ENCODE data around the gene COL4A2.
"Not testable (repeated sequence)": the region's sequence is repeated elsewhere in the genome, so short reads cannot be mapped to it uniquely, and the experiment has no call there.

COL4A2 gene

DNA sequence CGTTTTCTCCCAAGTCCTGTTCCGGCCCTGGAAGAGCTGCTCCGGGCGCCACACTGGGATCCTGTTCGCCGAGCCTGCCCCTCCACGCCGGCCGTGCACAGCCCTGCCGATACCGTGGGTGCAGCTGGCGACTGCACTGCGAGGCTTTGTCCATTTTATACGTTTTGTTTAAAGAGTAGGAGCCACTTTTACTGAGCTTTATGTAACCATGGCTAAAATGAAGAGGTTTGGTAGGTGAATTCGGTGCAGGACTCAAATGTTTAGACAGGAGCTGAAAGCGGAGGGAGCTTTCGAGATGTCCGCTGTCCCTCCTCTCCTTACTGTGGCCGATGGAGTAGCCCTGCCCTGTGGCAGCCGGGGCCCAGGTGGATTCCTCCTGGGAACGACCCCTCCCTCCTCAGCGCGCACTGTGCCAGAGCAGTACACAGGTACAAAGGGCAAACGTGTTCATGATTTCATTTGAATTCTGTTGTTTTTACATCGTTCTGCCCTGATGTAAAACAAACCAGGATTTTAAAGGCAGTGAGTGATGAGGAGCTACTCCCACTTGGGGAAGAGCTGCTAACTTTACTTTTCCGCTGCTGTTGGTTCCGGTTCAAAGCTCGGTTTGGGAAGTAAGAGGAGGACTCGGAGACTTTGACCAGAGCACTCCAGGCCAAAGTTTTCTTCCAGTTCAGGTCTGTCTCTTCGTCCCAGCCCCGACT, 1.7 kb downstream of the COL4A2 start:
- no peak for DNase-seq

DNA sequence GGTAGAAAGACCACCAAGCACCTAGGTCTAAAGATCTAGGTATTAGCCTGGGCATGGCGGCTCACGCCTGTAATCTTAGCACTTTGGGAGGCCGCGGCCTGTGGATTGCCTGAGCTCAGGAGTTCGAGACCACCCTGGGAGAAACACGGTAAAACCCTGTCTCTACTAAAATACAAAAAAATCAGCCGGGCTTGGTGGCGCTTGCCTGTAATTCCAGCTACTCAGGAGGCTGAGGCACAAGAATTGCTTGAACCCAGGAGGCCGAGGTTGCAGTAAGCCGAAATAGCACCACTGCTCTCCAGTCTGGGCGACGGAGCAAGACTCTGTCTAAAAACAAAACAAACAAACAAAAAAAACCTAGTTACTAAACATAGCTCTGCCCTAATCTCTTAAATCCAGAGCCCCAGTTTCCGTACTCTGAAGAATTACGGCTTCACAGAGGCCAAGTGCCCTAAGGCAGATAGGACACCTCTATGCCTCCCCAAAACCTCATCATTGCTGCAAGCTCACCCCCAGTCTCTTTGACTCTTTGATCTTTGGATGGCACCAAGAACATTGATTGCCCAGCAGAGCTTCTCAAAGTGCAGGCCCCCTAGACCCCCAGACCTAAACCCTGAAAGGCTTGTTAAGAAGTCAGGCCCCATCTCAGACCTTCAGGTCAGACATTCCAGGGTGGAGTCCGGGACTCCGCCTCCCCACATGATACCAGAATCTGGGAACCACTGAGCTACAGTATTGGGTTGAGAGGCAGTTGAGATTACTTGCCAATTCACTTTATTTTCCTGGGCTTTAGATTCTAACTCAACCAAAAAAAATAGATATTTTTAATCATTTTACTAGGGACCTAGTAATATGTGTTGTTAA, 2.8 kb downstream of the COL4A2 start:
- no peak for DNase-seq

- DNase-seq = no peak
Measured at GRCh38 chr13:110310541-110311442, 3.7 kb downstream of the COL4A2 start.

DNA sequence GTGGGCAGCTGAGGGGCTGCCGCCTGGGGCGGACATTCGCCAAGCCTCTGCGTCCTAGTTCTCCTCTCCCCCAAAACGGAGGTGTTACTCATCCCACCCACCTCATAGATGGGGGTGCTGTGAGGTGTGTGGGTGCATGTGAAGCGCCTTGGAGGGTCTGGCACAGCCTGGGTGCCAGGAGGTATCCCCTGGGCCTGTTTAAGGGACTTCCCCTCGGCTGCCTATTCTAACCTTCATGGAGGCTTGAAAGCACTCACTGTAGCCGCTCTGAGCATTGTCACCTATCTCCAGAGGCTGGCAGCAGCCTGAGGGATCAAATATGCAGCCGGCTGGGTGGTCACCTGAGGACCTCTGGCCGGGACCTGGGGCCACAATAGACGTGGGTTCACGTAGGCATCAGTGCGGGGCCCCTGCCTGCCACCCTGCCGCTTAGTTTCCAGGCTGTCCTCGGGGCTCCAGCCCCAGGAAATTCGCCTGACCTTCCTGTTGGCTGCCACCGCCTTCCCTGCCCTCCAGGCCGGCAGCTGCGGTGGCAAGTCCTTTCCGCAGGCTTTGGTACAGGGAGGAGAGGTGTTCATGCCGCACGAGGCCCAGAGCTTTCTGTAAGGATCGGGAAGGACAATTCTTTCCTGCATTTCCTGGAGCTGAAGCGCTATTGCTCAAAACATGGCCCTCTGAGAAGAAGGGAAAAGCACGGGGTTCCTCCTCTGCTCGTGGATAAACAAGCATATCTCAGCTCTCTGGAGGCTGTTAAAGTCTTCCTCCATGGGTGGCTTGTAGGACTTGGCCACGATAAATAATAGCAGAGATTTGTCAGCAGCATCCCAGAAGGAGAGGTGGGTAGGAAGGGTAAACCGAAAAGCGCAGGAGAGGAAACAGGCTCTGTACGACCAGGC, 4.6 kb downstream of the COL4A2 start:
- DNase-seq = no peak

- no peak for DNase-seq
Measured at GRCh38 chr13:110312339-110313031, 5.4 kb downstream of the COL4A2 start.

- not testable (repeated sequence) for DNase-seq
Measured at GRCh38 chr13:110313261-110313660, 6.2 kb downstream of the COL4A2 start.

GRCh38 chr13:110313733-110314132, 6.6 kb downstream of the COL4A2 start:
- not testable (repeated sequence) for DNase-seq

DNA sequence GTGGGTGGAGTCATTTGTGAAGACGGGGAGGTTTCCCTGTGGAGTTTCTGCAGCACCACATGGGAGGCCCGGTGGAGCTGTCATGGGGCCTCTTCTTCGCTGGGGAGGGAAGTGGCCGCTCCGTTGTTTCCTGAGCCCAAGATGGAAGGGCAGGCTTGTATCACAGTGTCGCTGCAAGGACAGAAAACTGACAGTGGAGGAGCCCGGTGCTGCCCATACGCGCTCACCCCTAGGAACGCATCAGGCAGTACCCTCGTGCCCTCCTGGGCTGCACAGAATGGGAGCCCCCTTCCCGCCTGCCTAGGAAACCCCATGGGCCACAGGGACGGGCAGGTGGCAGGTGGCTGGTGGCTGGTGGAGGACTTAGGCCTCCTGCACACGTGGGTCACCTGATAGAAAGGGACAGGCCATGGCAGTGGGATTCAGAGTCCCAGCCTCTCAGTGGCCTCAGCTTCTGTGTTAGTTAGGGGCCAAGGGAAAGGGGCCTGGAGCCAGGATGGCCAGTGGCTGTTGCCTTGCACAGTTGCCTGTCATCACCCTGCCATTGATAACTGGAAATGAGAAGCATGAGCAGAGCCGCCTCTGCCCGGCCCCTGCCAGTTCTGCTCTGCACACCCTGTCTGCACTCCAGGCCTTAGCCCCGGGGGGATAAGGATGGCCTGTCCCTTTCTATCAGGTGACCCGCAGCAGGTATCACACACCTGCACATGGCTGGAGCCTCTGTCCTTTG, 7.6 kb downstream of the COL4A2 start:
- DNase-seq = no peak

DNA sequence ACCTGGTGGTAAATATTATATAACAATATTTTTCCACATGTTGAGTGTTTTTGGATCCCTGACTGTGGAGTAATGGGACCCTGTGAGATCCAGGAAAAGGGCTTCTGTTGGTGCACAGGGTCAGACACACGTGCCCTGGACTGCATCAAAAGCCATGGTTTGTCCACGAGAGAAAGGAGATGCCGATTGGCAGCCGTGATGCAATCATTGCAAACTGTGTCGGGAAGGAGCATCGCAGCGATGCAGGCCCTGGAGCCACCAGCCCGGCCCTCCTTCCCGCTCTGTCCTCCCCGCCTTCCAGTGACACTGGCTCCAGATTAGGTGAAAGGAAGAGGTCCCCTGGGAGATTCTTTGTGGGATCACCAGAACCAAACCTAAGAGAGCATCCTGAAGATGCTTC, 9.1 kb downstream of the COL4A2 start:
- DNase-seq = no peak

DNA sequence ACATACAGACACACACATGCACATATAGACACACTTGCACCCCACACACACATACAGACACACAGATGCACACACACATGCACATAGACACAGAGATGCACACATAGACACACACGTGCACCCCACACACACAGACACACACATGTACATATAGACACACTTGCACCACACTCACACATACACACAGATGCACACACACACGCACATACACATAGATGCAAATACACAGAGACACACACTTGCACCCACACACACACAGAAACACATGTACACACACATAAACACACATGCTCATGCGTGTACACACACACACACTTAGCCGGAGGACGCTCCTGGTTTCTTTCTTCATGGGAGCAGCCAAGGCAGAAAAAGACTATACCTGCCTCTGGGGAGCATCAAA, 10.0 kb downstream of the COL4A2 start:
- no peak for DNase-seq

GRCh38 chr13:110317496-110318195, 10.6 kb downstream of the COL4A2 start:
- no peak for DNase-seq

DNA sequence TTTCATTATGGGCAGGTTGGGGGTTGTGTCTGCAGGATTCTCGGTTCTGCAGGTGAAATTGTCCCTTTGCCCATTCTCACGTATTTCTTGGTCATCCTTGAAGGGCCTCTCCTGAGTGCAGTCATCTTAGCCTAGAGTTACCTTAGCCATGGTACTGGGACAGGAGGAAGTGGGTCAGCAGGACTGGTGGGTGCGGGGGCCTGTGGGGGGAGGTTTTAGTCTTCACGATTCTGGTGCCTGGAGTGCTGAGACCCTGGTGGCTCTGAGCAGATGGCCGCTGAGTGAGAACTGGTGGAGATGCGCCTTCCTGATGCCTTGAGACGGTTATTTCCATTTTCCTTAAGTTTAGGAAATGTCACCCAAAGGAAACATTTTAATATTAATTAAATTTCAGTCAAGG, 11.8 kb downstream of the COL4A2 start:
- DNase-seq = no peak

GRCh38 chr13:110319397-110319773, 12.3 kb downstream of the COL4A2 start:
- no peak for DNase-seq

DNA sequence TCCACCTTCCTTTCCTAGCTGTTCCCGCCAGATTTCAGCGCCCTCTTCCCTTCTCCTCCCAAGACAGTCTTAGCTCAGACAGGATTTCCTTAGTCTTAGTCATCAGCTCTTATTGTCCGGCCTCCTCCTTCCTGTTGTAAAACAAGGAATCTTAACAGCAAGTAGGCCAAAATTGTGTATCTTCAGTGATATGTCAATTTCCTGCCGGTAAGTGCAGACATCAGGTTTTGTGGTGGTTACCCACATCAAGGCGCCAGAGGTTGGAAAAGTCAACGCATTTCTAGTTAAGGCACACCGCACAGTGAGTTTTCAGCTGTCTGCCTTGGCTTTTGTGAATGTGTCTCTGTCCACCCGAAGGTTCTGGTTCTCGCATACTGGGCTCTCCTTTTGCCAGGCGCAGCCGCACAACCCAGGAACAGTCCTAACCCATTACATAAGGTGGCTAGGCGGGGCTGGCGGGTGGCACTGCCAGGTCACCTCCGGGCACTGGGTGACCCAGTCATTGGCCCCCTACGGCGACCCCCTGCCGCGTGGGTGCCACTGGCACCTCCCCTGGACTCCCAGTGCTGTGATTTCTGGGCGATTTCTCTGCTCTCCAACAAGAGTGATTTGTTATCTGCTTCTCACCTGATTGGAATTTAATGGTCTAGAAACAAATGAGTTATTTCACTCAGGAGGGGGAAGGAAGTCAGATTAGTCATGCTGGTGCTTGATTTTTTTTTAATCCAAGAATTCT, 12.9 kb downstream of the COL4A2 start:
- DNase-seq = peak; percentile 39 to 74

- no peak for DNase-seq
Measured at GRCh38 chr13:110320645-110321044, 13.6 kb downstream of the COL4A2 start.

GRCh38 chr13:110321573-110321972, 14.5 kb downstream of the COL4A2 start:
- DNase-seq = not testable (repeated sequence)

GRCh38 chr13:110322126-110322827, 15.2 kb downstream of the COL4A2 start:
- DNase-seq = no peak

DNA sequence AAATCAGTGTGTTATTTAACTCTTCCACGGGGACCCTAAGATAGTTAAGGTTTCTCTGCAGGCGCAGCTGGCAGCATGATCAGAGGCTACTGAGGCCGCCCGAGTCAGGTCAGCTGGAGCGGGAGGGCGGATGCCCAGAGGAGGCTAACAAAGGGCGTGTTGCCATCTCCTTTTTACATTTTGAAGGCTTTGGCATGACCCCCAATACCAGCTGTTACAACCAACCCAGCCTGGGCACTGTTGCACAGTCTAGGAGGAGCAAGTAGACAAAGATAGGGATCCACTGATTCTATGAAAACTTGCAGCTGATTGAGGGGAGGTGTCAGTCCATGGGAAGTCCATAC, 15.7 kb downstream of the COL4A2 start:
- no peak for DNase-seq
